HK-2 (cell line): ENCODE data around the gene ZBED4.
"Not testable (repeated sequence)": the region's sequence is repeated elsewhere in the genome, so short reads cannot be mapped to it uniquely, and the experiment has no call there.

Experiments used
- DNase-seq: peaks from one replicate; pipeline ENCODE4 v3.0.0-alpha.2; 2018; ENCODE audit not compliant: unreplicated experiment

Gene ZBED4

DNA sequence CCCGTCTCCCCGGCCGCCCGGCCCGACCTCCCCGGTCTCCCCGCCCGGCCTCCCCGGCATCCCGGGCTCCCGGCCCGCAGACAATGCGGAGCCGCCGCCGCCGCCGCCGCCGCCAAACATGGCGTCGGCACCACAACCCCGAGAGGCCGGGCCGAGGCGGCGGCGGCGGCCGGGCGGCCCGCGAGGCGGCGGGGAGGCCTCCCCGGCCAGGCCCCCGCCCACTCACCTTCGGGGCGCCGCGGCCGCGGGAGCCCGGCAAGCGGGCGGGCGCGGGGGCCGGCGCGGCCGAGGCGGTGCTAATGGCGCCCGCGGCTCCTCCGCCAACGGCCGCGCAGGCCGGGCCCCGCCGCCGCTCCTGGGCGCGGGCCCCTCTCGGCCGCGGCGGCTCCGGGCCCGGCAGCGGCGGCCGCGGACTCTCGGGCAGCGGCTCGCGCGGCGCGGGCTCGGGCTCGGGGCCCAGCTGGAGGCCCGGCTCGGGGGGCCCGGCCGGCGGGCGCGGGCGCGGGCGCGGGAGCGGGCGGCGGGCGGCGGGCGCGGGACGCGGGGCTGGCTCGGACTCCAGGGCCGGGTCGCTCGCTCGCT lies 26.3 kb upstream of the ZBED4 start:
- no peak for DNase-seq

DNA sequence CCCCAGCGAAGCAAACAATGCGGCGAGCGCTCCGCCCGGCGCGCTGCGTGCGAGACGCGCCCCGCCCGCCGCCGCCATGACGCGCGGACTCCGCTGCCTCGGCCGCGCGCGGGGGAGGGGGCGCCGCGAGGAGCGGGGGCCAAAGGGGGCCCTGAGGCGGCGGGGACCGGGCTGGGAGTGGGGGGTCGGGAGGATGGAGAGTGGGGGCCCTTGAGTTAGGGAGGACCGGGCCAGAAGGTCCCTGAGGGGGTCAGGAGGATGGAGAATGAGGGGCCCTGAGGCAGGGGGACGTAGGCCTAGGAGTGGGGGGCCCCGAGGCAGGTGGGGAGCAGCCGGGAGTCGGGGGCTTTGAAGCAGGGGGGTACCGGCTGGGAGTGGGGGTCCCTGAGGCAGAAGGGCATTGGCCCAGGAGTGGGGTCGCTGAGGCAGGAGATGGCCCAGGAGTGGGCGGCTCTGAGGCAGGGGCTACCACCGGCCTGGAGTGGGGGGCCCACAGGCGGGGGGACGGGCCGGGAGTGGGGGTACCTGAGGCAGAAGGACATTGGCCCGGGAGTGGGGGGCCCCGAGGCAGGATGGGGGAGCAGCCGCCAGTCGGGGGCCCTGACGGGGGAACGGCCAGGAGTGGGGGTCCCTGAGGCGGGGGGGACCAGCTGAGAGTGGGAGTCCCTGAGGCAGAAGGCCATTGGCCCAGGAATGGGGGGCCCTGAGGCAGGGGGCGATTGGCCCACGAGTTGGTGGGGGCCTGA lies 25.6 kb upstream of the ZBED4 start, which contains the start of gene BRD1:
Gene BRD1, minus strand, starts transcription at position 21 of the 746 bp plus-strand sequence. CDS start 3,556 bp downstream, outside the sequence.
- DNase-seq = peak; percentile 36

DNA sequence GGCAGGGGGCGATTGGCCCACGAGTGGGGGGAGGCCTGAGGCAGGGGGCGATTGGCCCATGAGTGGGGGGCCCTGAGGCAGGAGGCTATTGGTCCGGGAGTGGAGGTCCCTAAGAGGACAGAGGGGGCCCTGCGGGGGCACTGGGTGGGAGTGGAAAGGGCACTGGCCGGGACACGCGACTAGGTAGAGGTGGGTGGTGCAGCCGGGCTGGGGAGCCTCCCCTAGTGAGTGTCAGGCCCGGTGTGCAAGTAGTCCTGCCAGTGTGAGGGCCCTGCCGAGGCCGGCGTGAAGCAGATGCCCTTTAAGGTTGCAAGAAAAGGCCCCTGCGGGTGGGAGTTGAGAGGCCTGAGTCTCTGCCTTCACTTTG lies 25.1 kb upstream of the ZBED4 start:
- no peak for DNase-seq

DNA sequence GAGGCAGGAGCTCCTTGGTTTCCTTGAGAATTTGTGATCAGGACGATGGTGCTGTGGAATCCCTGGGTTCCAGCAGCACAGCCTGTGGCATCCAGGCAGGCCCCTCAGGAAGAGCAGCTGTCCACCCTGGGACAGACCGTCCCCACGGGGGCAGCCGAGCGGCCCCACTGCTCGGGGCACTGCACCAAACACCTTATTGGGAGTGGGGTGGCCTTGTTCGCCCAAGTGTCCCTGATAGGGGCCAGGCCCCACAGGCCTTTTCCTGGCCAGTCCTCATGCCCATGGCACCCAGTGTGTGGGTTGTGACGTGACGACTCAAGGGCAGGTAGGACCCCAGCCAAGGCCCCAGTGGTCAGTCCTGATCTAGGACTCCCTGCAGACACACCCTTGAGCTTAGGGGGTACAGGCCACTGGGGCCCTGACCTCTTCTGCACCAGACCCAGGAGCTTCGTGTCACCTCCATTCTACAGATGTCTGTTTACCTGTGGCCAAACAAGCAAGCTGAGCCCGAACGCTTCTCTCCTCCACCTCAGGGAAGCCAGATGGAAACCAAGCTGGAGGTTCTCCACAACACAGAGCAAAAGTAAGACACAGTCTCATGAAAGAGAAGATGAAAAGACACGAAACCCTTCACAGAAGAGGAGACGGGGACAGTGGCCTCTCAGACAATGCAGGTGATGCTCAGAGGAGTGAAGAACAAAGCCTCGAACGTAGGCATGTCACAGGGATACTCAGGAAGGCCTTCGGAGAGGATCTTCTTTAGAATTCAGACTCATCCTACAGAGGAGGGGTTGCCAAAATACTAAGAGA lies 24.4 kb upstream of the ZBED4 start:
- DNase-seq = no peak

DNA sequence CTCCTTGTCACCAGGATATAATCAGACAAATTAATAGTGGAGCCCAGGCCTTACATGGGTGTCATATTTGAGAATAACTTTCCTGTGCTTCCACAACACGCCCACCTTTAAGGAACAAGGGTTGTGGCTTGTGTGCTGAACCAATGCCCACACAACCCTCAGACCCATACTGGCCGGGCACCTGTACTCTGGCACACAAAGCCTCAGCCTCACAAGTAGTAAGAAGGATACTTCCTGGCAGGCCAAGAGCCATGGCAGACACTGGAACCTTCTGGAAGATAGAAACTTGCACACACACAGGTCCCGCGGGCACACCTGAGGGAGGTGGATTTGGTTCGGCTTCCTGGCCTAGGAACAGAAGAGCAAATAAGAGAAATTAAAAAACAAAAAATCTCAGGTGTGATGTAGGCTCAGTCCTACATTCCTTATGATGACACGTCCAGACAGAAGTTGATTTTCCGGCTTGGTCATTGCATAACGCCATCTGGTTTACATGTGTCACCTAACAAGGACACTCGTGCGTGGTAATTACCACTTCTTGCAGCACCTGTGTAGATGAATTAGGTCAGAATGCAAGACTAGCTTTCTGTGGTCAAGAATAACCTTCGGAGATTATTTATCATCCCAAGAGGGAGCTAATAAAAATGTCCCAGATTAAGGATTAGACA lies 20.2 kb upstream of the ZBED4 start:
- DNase-seq = no peak

DNA sequence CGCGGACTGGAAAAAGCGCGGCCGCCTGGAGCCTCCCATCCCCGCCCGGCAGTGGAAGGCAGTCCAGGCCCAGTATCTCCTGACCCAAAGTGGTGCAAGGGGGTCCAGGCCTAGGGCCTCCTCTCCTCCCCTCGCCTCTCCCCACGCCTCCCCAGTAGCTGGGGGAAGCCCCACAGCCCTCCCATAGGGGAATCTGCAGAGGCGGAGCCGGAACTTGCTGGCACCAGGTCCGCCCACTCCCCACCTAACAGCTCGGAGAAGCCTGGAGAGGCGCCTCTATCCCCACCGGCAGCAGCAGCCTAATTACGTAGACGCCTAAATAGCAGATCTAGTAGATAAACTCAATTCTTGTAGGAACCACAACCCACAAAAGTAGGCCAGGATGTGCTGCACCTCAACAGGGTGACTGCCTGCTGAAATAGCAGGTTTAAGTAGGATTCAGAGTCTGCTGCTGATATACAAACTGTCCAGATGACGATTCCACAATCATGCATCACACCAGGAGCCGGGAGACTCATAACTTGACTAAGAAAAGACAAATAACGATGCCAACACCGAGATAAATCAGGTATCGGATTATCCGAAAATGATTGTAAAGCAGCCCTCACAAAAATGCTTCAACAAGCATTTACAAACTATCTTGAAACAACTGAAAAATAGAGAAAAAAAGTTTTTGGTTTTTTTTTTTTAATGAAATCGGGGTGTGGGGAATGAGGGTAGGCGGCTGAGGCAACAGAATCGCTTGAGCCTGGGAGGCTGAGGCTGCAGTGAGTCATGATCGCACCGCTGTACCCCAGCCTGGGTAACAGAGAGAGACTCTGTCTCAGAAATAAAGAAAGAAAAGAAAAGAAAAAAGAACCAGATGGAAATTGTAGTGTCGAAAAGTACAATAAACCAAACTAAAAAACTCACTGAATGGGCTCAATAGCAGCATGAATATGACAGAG lies 14.6 kb upstream of the ZBED4 start:
- no peak for DNase-seq

DNA sequence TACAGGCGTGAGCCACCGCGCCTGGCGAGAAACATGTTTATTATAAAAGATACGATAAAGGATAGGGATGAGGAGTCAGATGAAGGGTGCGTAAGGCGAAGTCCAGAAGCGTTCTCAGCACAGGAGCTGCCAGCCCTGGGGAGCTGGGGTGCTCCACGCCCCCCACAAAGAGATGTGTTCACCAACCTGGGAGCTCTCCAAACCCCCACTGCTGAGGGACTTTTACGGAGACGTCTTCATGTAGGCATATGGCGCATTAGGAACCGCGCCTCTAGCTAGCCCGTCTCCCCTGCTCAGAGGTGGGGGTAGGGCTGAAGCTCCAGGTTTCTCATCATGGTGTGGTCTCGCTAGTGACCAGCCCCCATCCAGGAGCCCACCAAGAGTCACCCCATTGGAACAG lies 8.4 kb upstream of the ZBED4 start:
- no peak for DNase-seq

DNA sequence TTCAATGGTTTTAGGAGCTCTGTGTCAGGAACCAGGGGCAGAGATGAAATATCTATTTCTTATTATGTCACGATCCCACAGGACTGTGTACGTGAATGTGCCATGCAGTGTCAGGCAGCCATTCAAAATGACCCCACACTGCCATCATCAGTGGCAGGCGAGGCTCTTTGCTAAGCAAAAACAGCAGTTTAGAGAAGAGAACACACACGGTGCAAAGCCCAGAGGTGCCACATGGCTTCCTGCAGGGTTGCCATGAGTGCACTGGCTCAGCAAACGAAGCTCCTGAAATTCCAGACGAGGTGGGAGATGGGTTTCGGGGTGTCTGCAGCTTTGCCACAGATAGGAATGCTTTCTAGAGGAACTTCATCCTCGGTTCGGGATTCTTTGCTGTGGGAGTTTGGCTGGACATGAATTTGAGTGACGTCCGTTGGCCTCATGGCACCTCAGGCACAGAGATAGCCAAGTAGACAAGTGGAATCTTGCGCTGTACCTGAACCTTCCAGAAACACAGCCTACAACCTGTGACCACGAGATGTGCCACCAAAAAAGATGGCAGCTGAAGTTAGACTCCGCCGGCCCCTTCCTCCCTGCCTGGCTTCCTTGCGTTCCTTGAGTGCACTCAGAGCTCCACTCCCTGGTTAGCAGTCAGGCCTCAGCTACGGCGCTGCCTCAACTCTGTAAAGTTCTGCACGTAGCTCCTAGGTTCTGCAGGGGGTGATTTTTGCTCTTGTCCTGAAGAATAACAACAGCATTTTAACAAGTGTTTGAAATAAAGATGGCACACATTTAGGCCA lies 7.8 kb upstream of the ZBED4 start:
- no peak for DNase-seq

DNA sequence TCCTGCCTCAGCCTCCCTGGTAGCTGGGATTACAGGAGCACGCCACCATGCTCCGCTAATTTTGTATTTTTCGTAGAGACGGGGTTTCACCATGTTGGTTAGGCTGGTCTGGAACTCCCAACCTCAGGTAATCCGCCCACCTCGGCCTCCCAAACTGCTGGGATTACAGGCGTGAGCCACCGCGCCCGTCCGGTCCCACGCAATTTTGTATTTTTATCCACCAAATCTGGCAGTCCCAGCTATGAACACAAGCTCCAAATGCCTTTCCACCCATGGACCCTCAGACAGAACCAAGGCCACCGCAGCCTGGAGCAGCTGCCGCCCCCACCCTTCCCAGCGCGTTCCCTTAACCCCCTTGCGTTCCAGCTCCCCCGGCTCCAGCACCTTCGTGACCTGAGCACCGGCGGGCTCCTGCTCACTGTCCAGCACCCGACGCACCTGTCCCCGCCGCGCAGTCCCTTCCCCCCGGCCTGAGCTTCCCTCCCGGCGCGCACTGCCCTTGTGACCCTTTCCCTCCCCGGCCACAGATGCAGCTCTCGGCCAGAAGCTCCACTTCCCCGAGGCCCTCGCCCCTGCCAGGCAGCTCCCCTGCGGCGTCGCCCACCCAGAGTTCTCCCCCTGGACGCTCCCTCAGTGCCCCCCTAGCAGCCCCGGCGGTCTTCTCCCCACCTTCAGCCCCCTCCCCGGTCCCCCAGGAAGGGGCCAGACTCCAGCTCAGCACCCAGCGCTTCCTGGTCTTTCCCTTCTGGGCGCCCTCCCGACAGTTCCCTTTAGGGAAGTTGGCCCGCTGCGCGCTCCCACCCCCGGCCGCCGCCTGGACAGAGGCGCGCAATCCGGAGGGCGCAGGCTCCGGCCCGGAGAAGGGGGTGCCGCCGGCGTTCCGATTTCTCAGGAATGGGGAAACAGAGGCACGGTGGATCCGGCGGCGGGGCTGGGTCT lies 5.6 kb upstream of the ZBED4 start:
- no peak for DNase-seq

DNA sequence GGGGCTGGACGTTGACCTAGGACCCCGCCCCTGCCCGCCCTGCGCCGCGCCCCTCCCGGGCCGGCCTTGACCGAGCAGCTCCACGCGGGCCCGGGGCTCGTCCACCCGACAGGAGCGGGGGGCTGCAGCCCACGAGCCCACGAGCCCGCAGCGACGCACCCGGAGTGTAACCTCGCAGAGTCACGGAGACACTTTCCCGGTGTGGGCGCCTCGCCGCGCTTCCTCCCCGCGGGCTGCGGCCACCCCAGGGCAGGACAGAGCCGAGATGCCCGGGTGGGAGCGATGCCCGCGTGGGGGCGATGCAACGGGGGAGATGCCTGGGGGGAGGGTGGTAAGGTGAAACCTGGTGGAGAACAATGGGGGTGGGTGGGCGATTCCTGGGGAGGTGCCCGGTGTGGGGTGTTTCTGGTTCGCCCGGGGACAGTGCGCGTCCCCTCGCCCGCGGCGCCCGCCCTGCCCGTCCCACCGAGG lies 4.9 kb upstream of the ZBED4 start:
- no peak for DNase-seq

DNA sequence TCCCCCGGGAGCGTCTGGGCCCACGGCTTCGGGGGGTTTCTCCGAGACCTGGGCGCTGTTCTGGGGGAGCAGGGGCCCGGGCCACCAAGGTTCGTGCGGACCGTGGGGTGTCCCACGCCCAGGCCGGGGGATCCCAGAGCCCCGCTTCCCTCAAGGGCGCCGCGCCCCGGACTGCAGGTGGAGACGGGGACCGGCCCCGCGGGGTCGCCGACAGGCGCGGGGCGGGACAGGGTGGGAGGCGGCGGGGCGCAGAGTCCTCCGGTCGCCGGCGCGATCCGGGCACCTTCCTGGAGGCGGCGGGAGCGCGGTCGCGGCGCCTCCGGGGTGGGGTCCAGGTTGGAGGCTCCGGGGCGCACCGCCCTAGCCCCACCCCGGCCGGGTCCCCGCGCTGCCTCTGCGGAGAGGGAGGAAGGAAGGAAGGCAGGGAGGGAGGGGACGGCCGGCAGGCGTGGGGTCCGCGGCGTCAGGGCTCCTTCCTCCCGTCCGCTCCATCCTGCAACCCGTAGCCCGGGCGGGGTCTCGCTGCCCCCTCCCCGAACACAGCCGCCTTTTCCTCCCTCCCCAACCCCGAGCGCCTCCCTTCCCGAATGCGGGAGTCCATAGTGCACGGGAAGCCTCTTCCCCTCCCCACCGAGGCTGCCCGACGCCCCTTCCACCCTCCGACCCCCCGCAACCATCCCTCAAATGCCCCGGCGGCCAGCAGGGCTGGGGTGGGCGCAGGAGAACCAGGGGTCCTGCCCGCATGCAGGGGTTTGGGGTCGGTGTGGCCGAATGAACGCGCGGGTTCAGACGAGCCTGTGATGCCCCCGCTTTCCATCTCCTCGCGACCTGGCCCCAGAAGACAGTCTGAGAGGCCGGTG lies 4.3 kb upstream of the ZBED4 start:
- DNase-seq = no peak

DNA sequence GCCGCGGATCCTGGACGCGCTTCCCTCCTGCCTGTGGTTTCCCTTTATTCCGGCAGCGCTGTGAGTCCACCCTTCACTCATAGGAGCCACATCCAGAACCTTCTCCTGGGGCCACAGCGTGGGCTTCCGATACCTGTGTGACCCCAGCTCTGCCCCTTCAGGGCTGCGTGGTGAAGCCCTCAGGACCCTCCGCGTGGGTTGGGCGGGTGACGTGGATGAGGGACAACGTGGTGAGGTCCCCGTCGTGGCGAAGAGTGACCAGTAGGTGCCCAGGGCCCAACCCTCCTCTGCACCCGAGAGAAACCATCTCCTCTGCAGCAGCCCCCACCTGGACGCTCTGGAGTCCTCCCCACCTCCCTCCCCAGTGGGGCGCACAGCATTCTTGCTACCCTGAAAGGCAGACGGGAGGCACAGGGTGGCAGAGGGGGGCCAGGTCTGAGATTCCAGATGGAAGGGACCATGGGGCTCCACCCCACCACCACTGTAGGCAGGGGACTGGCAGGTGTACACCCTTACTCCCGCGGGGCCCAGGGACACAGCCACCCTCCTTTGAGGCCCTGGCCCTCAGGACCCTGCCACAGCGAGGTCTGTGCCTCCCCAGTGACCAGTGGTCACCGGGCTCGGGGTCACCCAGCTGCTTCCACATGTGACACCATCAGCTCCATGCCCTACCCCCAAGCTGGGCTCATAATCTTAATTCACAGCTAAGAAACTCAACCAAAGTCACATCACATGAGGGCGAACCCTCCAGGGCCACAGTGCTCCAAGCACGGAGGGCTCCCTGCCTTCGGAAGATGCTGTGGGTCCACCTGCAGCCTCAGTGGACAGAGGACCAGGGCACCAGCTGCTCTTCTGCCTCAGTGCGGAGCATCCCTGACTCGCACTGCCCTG lies 3.4 kb upstream of the ZBED4 start:
- DNase-seq = no peak

DNA sequence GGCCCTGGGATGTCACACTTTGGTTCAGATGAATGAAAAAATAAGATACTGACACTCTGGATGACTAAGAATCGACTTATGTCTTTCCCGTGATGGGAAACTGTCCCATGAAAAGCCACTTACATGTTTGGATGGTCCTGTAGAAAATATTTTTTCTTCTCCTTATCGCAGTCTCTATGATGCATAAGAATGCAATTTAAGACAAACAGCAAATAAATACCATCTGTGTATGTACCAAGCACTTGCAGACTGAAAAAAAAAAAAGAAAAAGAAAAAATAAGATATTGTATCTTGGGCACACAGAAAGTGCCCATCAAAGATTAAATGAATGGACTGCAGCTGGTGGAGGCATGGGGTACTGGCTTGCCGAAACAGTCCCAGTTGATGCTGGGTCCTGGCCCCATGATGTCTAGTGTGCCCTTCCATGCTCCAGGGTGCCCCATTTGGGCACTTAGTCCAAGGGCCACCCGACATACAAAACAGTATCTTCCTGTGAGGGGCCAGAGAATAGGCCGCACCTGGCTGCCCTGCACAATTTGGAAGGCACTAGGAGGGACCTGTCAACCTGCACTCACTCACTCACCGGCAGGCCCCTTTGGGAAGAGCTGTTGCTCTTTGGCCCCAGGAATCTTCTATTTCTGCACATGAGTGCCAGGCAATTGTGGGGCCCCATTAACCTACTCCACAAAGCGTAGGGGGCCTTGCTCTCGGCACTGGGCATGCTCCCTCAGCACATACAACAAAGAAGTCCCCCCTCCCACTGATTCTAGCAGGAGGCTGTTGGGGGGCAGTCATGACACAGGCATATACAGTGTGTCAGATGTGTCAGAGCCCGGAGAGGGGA lies 2.5 kb upstream of the ZBED4 start:
- DNase-seq = no peak

DNA sequence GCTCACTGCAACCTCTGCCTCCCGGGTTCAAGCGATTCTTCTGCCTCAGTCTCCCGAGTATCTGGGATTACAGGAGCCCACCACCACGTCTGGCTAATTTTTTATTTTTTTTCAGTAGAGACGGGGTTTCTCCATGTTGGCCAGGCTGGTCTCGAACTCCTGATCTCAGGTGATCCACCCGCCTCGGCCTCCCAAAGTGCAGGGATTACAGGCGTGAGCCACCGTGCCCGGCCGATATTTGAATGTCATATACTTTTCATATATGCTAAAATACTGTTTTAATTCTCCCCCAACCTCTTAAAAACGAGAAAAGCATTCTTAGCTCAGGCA lies 1.1 kb upstream of the ZBED4 start:
- not testable (repeated sequence) for DNase-seq

DNA sequence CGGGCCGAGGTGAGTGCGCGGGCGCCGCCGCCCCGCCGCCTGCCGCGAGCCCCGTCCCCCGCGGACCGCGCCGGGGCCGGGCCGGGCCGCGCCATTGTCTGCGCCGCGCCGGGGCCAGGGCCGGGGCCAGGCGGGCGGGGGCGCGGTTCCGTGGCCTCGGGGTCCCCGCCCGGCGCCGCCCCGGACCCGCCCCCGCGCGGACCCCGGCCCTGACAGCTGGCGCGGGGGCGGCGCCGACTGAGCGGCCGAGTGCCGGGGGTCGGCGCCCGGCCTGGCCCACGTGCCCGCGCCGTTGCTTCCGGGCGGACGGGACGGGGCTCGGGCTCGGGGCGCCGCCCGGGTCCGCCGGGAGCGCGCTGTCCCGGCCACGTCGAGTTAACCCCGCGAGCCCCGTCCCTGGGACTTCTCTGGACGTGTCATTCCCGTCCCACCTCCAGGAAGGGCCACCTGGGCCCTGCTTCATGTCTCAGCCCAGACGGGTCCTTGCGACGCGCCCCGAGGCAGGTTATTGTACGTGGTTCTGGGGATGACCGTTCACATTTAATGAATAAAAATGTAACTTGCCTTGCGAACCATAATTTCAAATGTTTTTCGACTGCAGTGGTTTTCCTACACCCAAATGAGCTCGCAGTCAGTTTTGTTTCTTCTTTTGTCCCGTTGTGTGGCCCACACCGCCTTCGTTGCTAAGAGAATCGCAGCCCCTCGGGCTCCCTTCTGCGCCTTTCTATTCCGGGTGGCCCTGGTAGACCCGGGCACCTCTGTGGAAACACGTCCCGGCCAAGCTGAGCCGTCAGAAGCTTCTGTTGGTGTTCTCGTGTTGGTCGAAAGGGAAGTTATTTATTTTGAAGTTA lies 562 bp downstream of the ZBED4 start:
- peak; percentile 31 for DNase-seq
